Suprapubic skin (tissue), 4 donors: Measurements from ENCODE around the gene ROPN1L.

Experiments used
- CTCF ChIP-seq, 2 donors: fragments of 200-600 bp in 1 of 2; fragments of 450-650 bp in 1 of 2; sonication (generic) in 1 of 2; IDR thresholded peaks; one replicate each; pipeline ENCODE4 v1.5.1; 2016 to 2019; ENCODE audit warnings: antibody characterized with exemption in 2 of 2, mild to moderate bottlenecking in 1 of 2, moderate library complexity in 1 of 2
- EP300 ChIP-seq: sonication (generic); formaldehyde crosslinking; IDR thresholded peaks from one replicate; pipeline ENCODE4 v1.6.1; 2017; ENCODE audit warnings: antibody characterized with exemption
- POLR2A ChIP-seq, 2 donors: fragments of 450-650 bp; IDR thresholded peaks; one replicate each; pipeline ENCODE4 v1.6.1; 2017; ENCODE audit warnings: antibody characterized with exemption in 2 of 2, mild to moderate bottlenecking in 2 of 2, moderate library complexity in 2 of 2
- POLR2AphosphoS5 ChIP-seq, 3 donors: sonication (generic); formaldehyde crosslinking; IDR thresholded peaks; one replicate each; pipeline ENCODE4 v1.6.1; 2017; ENCODE audit warnings: antibody characterized with exemption in 3 of 3

GRCh38 chr5:10481241-10481935 is 39.7 kb downstream of the ROPN1L start:
- no peak for TF ChIP-seq CTCF (IDR thresholded peaks at IDR 0.05)
- TF ChIP-seq POLR2A (IDR thresholded peaks at IDR 0.05): no peak
- no peak for TF ChIP-seq POLR2AphosphoS5 (IDR thresholded peaks at IDR 0.05)
- no peak for TF ChIP-seq EP300
